ENCODE data around the gene CABP4. TPM values are rescaled to one million over a fixed set of nuclear protein-coding genes. Genes with fewer than 3 reads are reported as not detected.

The CABP4 gene
- total RNA-seq, 1 experiment from 2014 or later, result not detected

DNA sequence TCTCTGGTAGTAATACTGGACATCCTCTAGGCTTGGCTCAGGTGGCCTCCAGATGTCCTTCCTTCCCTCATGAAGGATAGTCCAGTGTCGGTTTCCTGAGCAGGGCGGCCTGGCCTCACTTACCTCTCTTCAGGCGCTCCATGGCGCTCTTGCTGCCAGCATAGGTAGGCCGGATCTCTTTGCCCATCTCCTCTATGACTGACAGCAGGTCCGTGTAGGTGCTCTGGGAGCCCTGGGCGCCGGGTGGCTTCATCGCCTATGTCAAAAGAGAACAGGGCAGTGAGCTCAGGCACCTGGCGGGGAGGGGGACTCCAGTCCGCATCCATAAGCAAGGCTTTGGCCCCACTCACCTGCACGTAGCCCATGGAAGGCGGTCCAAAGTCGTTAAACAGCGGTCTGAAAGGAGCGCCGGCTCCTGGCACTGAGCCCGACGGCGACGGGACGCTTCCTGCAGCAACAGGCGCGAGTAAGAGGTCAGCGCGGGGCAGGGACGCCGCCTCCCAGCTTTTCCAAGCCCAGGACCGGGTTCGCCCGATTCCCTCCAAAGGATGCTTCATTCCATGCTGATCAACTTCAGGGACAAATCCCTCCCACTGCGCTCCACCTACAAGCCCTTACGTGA, 52.2 kb downstream of the CABP4 start:
- Histone ChIP-seq H3K27ac (ENCODE audit: low read depth, low read length) (peak overlapping the region; percentile 93), H3K4me1 (ENCODE audit: control insufficient read depth in 1 of 2, insufficient read depth in 2 of 2, low read length in 2 of 2) (peaks cover 31 to 43% of the 10 kb centered on the region in 2 experiments), H3K79me2 (ENCODE audit: insufficient read depth, low read length) (peaks cover 29% of the 10 kb centered on the region), H4K20me1 (ENCODE audit: insufficient read depth) (no peaks in the 10 kb centered on the region), H2AFZ (ENCODE audit: low read depth, low read length, poor library complexity, severe bottlenecking) (no peak overlapping the region), H3K4me2 (ENCODE audit: low read length) (peak overlapping the region; percentile 88), H3K9me3 (ENCODE audit: control insufficient read depth in 1 of 2, insufficient read depth in 1 of 2, low read depth in 1 of 2, low read length in 2 of 2) (no peaks in the 10 kb centered on the region), H3K9me2 (ENCODE audit: insufficient read depth) (no peaks in the 10 kb centered on the region), H3K36me3 (ENCODE audit: control insufficient read depth in 1 of 2, insufficient read depth in 2 of 2, low read length in 2 of 2) (no peaks in the 10 kb centered on the region), H3K9ac (ENCODE audit: low read length) (peak overlapping the region; percentile 95), H3K27me3 (ENCODE audit: insufficient read depth, low read length) (no peaks in the 10 kb centered on the region), H3K4me3 (replicated peaks in 1 of 2; ENCODE audit: low read depth in 1 of 2, low read length in 2 of 2) (peak overlapping the region; percentile 72 to 85)
- BruUV-seq (replicated peaks), result TSS peak; percentile 76
- ChIA-PET RAD21 (ENCODE audit: low non-redundant PET in 1 of 2, low total read pairs in 2 of 2, uncharacterized antibody in 2 of 2, unreplicated experiment in 2 of 2) (no interaction called here), CTCF (no interaction called here), POLR2A (no interaction called here)
- TF ChIP-seq CTCF (IDR thresholded peaks at IDR 0.05 in 2 of 3, conservative IDR thresholded peaks at IDR 0.05 in 1 of 3; ENCODE audit: borderline replicate concordance in 1 of 3, insufficient read depth in 1 of 3, low read depth in 2 of 3, low read length in 2 of 3) (no peak), FOSL1 (IDR thresholded peaks at IDR 0.05; ENCODE audit: low read depth) (no peak), MAX (IDR thresholded peaks at IDR 0.05) (no peak), TCF7L2 (IDR thresholded peaks at IDR 0.05; ENCODE audit: borderline replicate concordance, extremely low read depth, insufficient read depth, insufficient read length) (no peak), ZFX (IDR thresholded peaks at IDR 0.05) (no peak), EZH2phosphoT487 (IDR thresholded peaks at IDR 0.05; ENCODE audit: borderline replicate concordance) (no peak), CBX3 (IDR thresholded peaks at IDR 0.05; ENCODE audit: low read depth) (no peak)
- intact Hi-C loops (cut with micrococcal nuclease), result loop anchor here (1.0 to 5.0 kb wide), 3 partner anchors 80 to 157 kb away; partner anchors contain the start of genes PPP1CA and RPS6KB2
- DNase-seq (ENCODE audit: low read depth, low spot score) (no peak), ATAC-seq (no peak)

Data from HCT116 (cell line).